ENCODE results near the gene CMC2. TPM values are rescaled to one million over a fixed set of nuclear protein-coding genes. Genes with fewer than 3 reads are reported as not detected.

Gene CMC2
- 168 and 172 TPM in 2 replicates for polyA plus RNA-seq
- 31.7 and 41.3 TPM in 2 replicates for polyA minus RNA-seq

DNA sequence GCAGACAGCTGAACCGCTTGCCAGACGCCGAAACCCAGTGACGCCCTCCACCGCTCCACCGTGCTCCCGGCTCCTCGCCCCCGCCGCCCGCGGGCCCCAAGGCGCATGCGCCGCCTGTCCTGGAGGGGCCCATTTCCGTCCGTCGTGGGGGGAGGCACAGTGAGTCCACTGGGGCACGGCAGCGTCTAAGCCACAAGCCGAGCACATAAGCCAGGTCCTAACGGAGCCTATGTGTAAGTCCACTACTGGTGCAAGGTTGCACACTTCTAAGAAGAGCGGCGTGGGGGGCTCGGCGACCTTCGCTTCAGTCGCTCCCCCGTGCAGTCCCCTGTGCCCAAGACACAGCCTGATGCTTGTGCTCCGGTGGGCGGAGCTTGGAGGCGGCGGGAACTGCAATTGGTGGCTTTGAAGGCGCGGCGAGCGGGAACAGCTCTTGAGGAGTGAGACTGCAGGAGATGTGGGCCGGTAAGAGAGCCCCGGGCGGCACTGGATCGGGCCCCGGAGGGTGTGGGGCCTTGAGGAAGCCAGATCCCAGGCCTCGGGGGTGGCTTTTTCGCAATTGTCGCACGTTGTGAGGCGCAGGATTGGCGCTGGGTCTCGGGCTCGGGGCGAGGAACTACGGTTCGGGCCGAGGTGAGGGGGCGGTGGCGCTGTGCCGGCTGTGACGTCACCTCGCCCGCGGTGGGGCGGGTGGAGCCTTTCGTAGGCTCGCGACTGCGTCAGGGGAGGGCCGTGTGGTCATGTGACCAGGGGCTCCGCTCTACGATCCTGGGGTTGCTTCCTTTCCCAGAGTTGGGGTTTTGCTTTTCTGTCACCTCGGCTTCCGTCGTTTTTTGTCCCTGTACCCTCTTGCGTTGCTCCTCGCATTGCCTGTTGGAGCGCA is at the start of gene CMC2, which contains the start of gene CENPN:
CMC2 (minus strand) TSS at position 73 of the 883 bp plus-strand sequence. CDS start 9,491 bp downstream, outside the sequence.
CENPN (plus strand) TSS at position 402 of the 883 bp plus-strand sequence. CDS start 4,726 bp downstream, outside the sequence.
- Histone ChIP-seq H2AFZ (ENCODE audit: low read depth, low read length) (peak within 1 kb of the TSS; percentile 89), H4K20me1 (ENCODE audit: insufficient read depth) (no peaks in the 10 kb centered on the region), H3K27ac (ENCODE audit: low read length) (peak within 1 kb of the TSS; percentile 94), H3K36me3 (ENCODE audit: insufficient read depth, low read length) (no peaks in the 10 kb centered on the region), H3F3A (ENCODE audit: insufficient read depth, low read length, poor library complexity, severe bottlenecking) (no peaks in the 10 kb centered on the region), H3K9me3 (ENCODE audit: low read length) (no peaks in the 10 kb centered on the region), H3K79me2 (replicated peaks; ENCODE audit: insufficient read depth, low read length) (peaks cover 39% of the 10 kb centered on the region), H3K4me2 (ENCODE audit: low read length) (peak within 1 kb of the TSS; percentile 87), H3K4me3 (ENCODE audit: low read length) (peak within 1 kb of the TSS; percentile 98), H3K9me2 (ENCODE audit: insufficient read depth, low read length) (no peaks in the 10 kb centered on the region), H3K27me3 (ENCODE audit: insufficient read depth, low read depth, low read length) (no peaks in the 10 kb centered on the region), H3K9ac (ENCODE audit: low read length) (peak within 1 kb of the TSS; percentile 93)
- no peak for TF ChIP-seq EZH2 (IDR thresholded peaks at IDR 0.05; ENCODE audit: borderline replicate concordance, insufficient read depth, low read length, poor library complexity, severe bottlenecking)
- TF ChIP-seq POLR2AphosphoS5 (IDR thresholded peaks at IDR 0.05) = peak; percentile 93
- peak; percentile 99 for TF ChIP-seq MXI1 (conservative IDR thresholded peaks at IDR 0.05; ENCODE audit: poor library complexity, severe bottlenecking)
- TF ChIP-seq SMC3 (conservative IDR thresholded peaks at IDR 0.05; ENCODE audit: poor library complexity) = peak; percentile 12
- peak; percentile 79 for TF ChIP-seq TAF1 (IDR thresholded peaks at IDR 0.05; ENCODE audit: low read depth)
- peak; percentile 56 for TF ChIP-seq EP300 (conservative IDR thresholded peaks at IDR 0.05; ENCODE audit: poor library complexity, severe bottlenecking)
- TF ChIP-seq, protein P1, sequence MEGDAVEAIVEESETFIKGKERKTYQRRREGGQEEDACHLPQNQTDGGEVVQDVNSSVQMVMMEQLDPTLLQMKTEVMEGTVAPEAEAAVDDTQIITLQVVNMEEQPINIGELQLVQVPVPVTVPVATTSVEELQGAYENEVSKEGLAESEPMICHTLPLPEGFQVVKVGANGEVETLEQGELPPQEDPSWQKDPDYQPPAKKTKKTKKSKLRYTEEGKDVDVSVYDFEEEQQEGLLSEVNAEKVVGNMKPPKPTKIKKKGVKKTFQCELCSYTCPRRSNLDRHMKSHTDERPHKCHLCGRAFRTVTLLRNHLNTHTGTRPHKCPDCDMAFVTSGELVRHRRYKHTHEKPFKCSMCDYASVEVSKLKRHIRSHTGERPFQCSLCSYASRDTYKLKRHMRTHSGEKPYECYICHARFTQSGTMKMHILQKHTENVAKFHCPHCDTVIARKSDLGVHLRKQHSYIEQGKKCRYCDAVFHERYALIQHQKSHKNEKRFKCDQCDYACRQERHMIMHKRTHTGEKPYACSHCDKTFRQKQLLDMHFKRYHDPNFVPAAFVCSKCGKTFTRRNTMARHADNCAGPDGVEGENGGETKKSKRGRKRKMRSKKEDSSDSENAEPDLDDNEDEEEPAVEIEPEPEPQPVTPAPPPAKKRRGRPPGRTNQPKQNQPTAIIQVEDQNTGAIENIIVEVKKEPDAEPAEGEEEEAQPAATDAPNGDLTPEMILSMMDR (IDR thresholded peaks at IDR 0.05; ENCODE audit: poor library complexity, severe bottlenecking) = no peak
- TF ChIP-seq RAD21 (conservative IDR thresholded peaks at IDR 0.05) = no peak
- TF ChIP-seq, protein P2, sequence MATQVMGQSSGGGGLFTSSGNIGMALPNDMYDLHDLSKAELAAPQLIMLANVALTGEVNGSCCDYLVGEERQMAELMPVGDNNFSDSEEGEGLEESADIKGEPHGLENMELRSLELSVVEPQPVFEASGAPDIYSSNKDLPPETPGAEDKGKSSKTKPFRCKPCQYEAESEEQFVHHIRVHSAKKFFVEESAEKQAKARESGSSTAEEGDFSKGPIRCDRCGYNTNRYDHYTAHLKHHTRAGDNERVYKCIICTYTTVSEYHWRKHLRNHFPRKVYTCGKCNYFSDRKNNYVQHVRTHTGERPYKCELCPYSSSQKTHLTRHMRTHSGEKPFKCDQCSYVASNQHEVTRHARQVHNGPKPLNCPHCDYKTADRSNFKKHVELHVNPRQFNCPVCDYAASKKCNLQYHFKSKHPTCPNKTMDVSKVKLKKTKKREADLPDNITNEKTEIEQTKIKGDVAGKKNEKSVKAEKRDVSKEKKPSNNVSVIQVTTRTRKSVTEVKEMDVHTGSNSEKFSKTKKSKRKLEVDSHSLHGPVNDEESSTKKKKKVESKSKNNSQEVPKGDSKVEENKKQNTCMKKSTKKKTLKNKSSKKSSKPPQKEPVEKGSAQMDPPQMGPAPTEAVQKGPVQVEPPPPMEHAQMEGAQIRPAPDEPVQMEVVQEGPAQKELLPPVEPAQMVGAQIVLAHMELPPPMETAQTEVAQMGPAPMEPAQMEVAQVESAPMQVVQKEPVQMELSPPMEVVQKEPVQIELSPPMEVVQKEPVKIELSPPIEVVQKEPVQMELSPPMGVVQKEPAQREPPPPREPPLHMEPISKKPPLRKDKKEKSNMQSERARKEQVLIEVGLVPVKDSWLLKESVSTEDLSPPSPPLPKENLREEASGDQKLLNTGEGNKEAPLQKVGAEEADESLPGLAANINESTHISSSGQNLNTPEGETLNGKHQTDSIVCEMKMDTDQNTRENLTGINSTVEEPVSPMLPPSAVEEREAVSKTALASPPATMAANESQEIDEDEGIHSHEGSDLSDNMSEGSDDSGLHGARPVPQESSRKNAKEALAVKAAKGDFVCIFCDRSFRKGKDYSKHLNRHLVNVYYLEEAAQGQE (IDR thresholded peaks at IDR 0.05; ENCODE audit: borderline replicate concordance) = no peak

DNA sequence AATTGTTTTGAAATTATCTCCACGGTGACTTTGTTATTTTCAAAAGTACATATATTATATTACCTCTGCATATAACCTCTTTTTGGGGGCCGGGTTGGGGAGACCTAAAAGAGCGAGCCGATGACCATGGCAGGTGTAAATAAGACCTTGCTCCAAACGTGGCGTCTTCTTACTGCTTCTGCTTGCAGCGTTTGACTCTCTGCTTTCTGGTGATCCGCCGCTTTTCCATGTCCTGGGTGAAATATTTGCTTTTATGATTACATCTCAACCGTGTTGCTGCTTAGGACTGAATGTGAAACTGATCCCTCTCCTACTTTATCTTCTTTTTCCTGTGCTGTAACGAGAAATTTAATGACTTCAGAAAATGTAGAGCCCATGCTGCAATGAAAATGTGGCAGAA is 47.1 kb upstream of the CMC2 start:
- H3K9me2 ChIP-seq (ENCODE audit: insufficient read depth, low read length) = no peaks in the 10 kb centered on the region
- H3K9me3 ChIP-seq (ENCODE audit: low read length) = no peaks in the 10 kb centered on the region
- no peaks in the 10 kb centered on the region for H3K79me2 ChIP-seq (replicated peaks; ENCODE audit: insufficient read depth, low read length)
- no peak for TF ChIP-seq EP300 (conservative IDR thresholded peaks at IDR 0.05; ENCODE audit: poor library complexity, severe bottlenecking)
- TF ChIP-seq, protein P1 (IDR thresholded peaks at IDR 0.05; ENCODE audit: poor library complexity, severe bottlenecking) = no peak
- no peak for TF ChIP-seq RAD21 (conservative IDR thresholded peaks at IDR 0.05)
- TF ChIP-seq, protein P2 (IDR thresholded peaks at IDR 0.05; ENCODE audit: borderline replicate concordance) = no peak
- TF ChIP-seq SMC3 (conservative IDR thresholded peaks at IDR 0.05; ENCODE audit: poor library complexity) = no peak
- no peak for TF ChIP-seq POLR2AphosphoS5 (IDR thresholded peaks at IDR 0.05)
- no peak for TF ChIP-seq TAF1 (IDR thresholded peaks at IDR 0.05; ENCODE audit: low read depth)
- no peak for TF ChIP-seq MXI1 (conservative IDR thresholded peaks at IDR 0.05; ENCODE audit: poor library complexity, severe bottlenecking)
- no peak for TF ChIP-seq EZH2 (IDR thresholded peaks at IDR 0.05; ENCODE audit: borderline replicate concordance, insufficient read depth, low read length, poor library complexity, severe bottlenecking)
- no peak overlapping the region for H3K9ac ChIP-seq (ENCODE audit: low read length)
- H3K27me3 ChIP-seq (ENCODE audit: insufficient read depth, low read depth, low read length) = no peaks in the 10 kb centered on the region
- no peaks in the 10 kb centered on the region for H3F3A ChIP-seq (ENCODE audit: insufficient read depth, low read length, poor library complexity, severe bottlenecking)
- no peak overlapping the region for H2AFZ ChIP-seq (ENCODE audit: low read depth, low read length)
- H3K36me3 ChIP-seq (ENCODE audit: insufficient read depth, low read length) = no peaks in the 10 kb centered on the region
- H4K20me1 ChIP-seq (ENCODE audit: insufficient read depth) = no peaks in the 10 kb centered on the region
- H3K4me2 ChIP-seq (ENCODE audit: low read length) = no peak overlapping the region
- no peak overlapping the region for H3K27ac ChIP-seq (ENCODE audit: low read length)
- H3K4me3 ChIP-seq (ENCODE audit: low read length) = no peak overlapping the region
